Fibroblast of pulmonary artery (primary cell): ENCODE results near the gene PTPRE.
A peak's percentile ranks its signal among the peaks of the same experiment; 100 is the strongest.

Source experiments
- DNase-seq: peaks from one replicate; pipeline ENCODE4 v3.0.0-alpha.2; 2010; ENCODE audit warnings: low read depth
- H3K4me3 ChIP-seq: replicated peaks from 2 replicates; pipeline ENCODE4 v1.5.1; 2011; ENCODE audit warnings: low read depth, mild to moderate bottlenecking, control low read depth, low read length, moderate library complexity
- TF ChIP-seq, protein P1 (sequence below): IDR thresholded peaks from 2 replicates; pipeline ENCODE4 v1.5.1; 2011; ENCODE audit warnings: mild to moderate bottlenecking, control low read depth, low read length, inconsistent platforms; ENCODE audit errors: missing control alignments

PTPRE gene

GRCh38 chr10:128121750-128122412, 215.0 kb downstream of the PTPRE start:
- TF ChIP-seq, protein P1, sequence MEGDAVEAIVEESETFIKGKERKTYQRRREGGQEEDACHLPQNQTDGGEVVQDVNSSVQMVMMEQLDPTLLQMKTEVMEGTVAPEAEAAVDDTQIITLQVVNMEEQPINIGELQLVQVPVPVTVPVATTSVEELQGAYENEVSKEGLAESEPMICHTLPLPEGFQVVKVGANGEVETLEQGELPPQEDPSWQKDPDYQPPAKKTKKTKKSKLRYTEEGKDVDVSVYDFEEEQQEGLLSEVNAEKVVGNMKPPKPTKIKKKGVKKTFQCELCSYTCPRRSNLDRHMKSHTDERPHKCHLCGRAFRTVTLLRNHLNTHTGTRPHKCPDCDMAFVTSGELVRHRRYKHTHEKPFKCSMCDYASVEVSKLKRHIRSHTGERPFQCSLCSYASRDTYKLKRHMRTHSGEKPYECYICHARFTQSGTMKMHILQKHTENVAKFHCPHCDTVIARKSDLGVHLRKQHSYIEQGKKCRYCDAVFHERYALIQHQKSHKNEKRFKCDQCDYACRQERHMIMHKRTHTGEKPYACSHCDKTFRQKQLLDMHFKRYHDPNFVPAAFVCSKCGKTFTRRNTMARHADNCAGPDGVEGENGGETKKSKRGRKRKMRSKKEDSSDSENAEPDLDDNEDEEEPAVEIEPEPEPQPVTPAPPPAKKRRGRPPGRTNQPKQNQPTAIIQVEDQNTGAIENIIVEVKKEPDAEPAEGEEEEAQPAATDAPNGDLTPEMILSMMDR = no peak
- no peak for DNase-seq
- H3K4me3 ChIP-seq = no peak overlapping the region

DNA sequence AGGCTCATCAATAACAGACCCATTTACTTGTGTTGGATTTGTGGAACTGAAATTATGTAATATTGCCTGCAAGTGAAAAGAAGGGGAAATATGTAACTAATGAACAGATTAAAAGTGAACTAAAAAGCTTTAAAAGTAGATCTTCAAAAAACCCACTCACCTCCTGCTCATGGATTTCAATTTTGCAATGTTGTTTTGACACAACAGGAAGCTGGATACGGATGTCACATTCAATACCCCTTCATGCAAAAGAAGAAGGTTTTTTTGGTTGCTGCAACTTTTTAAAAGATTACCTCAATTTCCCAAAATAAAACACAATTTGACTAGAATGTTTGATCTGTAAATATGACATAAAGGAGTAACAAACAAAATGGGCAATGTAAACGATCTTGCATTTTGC, 216.0 kb downstream of the PTPRE start:
- H3K4me3 ChIP-seq = no peak overlapping the region
- TF ChIP-seq, protein P1 = no peak
- no peak for DNase-seq

DNA sequence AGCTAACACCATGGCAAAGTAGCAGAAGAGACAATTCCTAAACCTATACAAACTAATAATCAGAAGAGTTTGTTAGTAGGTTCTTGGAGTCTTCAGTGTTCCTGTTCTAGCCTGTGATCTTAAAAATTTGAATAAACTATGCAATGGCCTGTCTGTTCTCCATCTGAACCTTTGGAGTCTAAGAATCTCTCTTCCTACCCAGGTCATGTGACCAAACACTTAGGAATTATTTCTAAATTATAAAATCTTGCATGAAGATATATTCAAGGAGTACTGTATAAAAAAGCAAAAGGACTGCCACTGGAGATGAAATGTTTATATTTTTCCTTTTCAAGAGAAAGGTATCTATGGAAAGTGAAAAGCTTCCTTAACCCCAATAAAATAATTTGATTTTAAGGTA, 216.9 kb downstream of the PTPRE start:
- DNase-seq = no peak
- no peak overlapping the region for H3K4me3 ChIP-seq
- TF ChIP-seq, protein P1 = no peak

DNA sequence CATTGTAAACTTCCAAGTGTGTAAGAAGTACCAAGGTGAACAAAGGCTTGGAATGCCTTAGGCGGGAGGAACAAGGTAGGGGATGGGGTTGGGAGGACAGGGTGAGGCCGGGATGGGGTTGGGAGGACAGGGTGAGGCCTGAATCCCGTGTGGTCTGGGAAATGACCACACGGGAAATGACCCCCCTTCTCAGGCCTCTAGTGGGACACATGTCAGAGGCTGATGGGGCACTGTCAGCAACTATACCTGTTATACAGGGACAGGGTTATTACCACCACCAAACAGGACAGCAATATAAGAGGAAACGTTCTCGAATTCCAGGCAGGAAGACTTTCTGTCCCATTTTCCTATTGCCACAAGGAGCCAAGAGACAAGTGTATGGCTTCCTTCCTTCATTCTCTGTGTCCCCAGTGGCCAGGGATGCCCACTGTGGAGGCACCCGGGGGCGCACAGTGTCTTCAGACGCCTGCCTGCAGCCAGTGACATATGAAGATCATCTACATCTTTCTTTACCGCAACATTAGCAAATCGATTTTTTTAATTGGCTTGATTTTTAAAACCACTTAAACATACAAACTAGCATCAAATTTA, 218.0 kb downstream of the PTPRE start:
- no peak for DNase-seq
- TF ChIP-seq, protein P1 = no peak
- peak overlapping the region; percentile 72 for H3K4me3 ChIP-seq

DNA sequence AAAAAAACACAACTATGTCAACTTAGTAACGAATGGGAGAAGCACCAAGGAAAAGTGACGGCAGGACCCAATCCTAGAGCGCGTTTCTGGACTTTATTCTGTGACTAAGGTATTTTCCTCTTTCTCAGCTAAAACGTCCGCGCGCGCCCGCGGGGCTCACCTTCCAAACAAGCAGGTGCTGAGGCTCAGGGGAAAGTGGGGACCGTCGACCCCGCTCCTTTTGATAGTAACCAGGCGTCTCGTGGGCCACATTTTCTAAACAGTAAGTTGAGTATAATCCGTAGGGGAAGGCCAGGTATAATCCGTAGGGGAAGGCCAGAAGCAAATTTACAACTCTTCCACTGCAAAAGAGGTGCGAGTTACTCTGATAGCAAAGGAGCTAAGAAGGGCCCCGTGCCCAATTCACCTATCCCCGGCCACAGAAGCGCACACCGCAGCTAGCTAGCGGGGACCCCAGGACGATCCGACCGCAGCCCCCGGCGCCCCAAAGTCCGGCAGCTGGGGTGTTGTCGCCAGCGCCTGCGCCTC, 218.6 kb downstream of the PTPRE start:
- no peak for DNase-seq
- TF ChIP-seq, protein P1 = no peak
- H3K4me3 ChIP-seq = peak overlapping the region; percentile 72

- peak within 1 kb of the TSS; percentile 72 for H3K4me3 ChIP-seq
- DNase-seq = peak; percentile 86
- TF ChIP-seq, protein P1 = no peak
Measured at GRCh38 chr10:128125944-128126764, 219.3 kb downstream of the PTPRE start, which contains the start of gene MKI67. MKI67 (minus strand) TSS chr10:128126423; CDS start chr10:128125667, 756 bp downstream.
